AG04450 (cell line): Measurements from ENCODE around the gene MYH13. TPM values are rescaled to one million over a fixed set of nuclear protein-coding genes. Genes with fewer than 3 reads are reported as not detected.

ENCODE experiments used
- polyA plus RNA-seq: library from polyadenylated mRNA; depleted of rRNA; stranded (reverse); fragments of >200 nt; gene quantifications from 2 replicates; pipeline ENCODE4 v1.2.3, GENCODE V29; 2011; rRNA removed

MYH13 gene
- polyA plus RNA-seq, 1 experiment = not detected

Other genes starting within 250 kb of the MYH13 start
- 5.6 and 6.3 TPM in 2 replicates for gene GAS7, start 174.4 kb downstream of the MYH13 start, polyA plus RNA-seq
- gene MYH8, start 48.9 kb upstream of the MYH13 start, polyA plus RNA-seq = not detected in 2 replicates
- not detected in 2 replicates for gene MYH4, start 96.6 kb upstream of the MYH13 start, polyA plus RNA-seq
- gene MYH1, start 145.5 kb upstream of the MYH13 start, polyA plus RNA-seq = not detected in 2 replicates
- not detected in 2 replicates for gene MYH2, start 176.7 kb upstream of the MYH13 start, polyA plus RNA-seq